ENCODE data around the gene DBX1.
"Not testable (repeated sequence)": the region's sequence is repeated elsewhere in the genome, so short reads cannot be mapped to it uniquely, and the experiment has no call there.

DBX1 gene

GRCh38 chr11:20161230-20161918 is 1.1 kb upstream of the DBX1 start:
- DNase-seq (ENCODE audit: low read depth), result no peak

DNA sequence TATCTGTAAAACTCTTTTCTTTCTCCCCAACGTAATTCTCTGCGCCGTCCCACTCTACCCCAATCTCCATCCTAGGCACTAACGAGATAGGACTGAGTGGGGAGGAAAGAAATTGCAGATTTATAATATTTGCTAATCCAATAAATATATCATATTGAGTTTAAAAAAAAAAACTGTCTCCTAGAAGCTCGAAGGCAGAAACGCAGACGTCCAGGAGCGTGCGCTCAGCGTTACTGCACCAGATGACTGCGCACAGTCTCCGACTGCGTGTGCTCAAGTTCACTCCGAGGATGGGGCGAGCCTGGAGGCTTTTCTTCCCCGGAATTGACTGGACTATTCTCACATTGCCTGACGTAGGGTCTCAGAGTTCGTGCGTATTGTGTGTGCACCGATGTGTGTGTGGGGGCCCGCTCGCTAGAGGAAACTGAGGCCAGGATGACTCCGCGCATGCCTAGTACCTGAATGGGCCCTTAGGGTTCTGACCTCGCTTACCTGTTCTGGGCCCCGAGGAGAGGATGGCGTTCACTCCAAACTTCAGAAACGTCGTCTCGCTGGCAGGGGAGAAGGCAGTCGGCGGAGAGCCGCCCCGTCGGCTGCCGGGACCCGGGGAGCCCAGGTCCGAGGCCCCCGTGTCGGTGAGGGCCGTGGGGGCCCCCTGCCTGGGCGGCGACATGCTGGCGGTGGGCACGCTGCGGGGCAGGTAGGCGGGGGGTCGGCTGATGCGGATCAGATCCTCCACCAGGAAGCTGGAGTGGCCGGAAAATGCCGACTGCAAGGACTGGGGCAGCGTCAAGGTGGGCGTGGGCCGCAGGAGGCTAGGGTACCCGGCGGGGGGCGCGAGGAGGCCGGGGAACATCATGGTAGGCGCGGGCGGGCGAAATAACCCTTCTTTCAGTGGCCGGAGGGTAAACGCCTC is 551 bp downstream of the DBX1 start:
- DNase-seq (ENCODE audit: low read depth), result no peak

DNA sequence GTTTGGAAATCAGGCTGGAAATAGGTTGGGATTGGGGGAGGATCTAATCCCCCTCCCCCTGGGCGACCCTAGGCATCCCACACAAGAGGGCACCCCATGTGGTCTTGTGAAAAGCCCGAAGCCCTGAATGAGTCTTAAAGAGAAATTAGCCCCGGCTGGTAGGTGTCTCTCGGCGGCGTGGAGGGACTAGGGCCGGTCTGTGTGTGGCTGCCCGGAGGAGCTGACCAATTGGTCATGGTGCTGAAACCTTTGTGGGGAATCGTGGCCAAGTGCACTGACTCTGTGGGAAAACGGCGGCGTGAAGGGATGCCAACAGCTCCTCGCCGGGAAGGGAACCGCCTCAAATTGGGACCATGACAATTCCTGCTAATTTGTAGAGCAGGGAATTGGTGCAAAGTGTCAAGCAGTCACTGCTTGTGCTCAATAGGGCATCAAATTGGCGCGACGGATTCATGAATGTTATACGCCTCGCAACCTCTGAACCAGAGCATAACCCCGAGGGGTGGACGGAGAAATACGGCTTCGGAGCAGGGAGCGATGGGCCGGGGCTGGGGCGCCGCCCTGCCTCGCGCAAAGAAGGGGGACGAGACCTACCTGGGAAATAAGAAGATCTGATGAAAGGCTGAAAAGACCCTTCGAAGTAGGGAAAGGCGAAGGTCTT is 1.5 kb downstream of the DBX1 start:
- DNase-seq (ENCODE audit: low read depth), result peak; percentile 27

GRCh38 chr11:20157728-20158127 is 2.5 kb downstream of the DBX1 start:
- DNase-seq (ENCODE audit: low read depth), result no peak

DNA sequence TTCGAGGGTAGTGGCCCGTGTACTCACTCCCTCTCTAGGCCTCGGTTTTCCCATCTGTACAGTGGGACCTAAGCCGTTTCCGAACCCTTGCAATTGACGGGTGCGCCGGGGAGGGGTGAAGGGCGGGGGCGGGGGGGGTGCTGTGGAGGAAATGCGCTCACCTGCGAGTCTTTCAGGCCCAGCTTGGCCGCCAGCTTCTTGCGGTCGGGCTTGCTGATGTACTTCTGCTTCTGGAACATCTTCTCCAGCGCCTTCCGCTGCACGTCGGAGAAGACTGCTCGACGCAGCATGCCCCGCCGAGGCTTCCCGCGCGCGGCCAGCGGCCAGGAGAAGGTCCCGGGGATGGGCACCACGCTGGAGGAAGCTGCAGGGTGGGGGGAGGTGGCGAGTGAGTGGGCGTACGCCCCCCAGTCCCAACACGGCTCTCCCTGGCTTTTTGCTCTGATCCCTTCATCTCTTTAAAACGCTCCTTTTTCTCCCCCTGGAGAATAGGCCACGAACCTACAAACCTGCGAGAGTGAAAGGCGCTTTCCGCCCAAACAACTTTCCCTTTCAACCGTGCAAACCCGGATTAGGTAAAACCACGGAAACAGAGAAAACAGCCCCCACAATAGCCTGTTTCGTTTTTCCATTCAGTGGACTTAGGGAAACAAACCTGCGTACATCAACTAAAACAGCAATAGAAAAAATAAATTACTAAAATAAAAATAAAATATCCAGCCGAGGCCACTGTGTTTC is 3.2 kb downstream of the DBX1 start:
- no peak for DNase-seq (ENCODE audit: low read depth)

DNA sequence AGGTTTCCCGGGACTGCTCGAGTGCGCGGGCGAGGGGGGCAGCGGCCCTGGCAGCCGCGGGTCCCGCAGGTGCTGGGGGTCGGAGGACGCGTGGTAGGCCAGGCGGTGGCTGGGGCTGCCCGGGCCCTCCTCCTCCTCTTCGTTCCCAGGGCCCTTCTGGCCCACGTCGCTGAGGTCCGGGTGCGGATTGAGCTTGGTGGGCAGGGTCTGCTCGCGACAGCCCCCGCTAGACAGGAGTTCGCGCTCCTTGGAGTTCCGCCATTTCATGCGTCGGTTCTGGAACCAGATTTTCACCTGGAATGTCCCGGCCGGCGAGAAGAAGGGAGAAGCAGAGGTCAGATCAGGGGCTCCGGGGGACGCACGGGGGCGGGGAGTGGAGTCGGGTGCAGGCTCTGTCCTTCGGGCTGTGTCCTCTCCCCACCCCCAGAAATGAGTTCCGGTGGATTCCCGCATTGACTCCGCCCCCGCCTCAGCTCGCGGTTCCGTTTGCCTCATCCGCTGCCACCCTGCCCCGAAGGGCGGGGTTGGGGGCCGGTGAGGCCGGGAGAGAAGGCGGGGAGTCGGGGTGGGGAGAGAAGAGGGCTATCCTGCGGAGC is 3.9 kb downstream of the DBX1 start:
- DNase-seq (ENCODE audit: low read depth), result no peak

- no peak for DNase-seq (ENCODE audit: low read depth)
Observed at GRCh38 chr11:20155683-20156279, 4.5 kb downstream of the DBX1 start.

DNA sequence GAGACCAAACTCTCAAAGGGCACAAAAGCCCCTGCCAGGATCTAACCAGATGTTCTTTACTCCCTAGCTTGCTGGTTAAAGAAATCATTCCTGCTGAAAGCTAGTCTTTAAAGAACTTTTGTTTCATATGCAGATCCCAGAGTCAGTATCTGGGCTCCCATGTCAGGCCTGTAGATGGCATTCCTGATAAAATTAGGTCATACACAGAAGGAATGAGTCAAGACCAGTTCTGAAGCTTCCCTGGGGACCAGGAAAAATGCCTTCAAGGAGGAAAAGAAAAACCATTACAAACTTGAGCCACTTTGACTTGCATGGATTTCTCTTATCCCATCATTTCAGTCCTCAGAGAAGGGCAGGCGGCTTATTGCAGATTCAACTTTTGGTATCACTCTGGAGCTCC is 5.9 kb downstream of the DBX1 start:
- peak; percentile 39 for DNase-seq (ENCODE audit: low read depth)

DNA sequence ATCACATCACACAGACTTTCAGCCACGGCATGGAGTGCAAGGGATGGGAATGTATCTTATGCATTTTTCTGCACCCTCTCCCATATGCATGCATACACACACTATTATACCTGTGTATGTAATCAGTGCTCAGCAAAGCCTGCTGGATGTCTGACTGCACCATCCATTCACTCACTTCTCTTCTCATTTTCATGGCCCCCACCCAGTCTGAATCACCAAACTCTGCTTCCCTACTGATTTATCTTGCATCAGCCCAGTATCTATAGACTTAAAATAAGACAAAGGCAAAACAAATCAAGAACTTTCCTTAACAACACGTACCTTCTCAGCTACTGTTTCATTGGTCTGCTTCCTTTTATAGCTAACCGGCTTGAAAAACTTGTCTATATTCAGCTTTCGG is 21.6 kb downstream of the DBX1 start:
- DNase-seq (ENCODE audit: low read depth), result no peak

DNA sequence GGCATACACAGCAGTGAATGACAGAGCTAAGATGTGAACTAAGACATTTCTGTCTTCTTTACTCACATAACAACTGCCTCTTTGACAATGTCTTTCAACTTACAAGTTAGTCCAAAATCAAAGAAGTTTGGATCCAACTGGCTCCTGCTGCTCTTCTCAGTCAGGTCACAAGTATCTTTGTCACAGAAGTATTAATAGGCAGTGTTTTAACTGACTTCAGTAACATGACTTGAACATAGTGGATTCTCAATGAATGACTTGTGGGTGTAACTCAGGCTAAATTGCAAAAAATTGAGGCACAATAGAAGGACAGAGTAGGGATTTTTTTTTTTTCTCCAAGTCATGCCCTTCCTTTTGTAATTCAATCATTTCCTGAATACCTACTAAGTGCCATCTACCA is 22.6 kb downstream of the DBX1 start:
- DNase-seq (ENCODE audit: low read depth), result no peak

DNA sequence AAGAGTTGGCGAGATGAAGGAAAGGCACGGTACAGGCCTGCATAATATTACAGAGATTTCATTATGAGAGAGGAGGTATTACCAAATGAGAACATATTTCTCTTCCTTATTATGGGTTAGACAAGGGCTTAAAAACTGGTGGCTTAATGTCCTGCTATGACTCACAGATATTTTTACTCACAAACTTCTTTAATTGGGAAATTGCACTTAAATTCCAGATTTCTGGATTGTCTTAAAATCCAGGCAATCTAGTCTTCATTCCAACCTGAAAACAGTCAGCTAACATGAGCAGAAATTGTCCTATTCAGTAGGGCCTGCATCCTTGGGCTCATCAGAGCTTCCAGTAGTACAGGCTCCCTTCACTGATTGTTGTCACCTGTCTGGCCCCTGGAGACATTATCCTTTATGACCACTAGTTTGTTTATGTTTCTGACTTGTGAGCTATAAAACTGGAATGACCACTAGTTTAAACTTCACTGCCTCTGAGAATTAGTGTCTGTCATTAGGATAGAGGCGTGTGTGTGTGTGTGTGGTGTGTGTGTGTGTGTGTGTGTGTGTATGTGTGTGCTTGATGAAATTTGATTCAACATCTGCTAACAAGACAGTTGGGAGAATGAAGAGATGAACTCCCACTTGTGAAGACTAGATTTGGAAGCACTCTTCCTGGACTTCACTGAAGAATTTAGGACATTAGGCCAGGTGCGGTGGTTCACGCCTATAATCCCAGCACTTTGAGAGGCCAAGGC is 25.1 kb downstream of the DBX1 start:
- DNase-seq (ENCODE audit: low read depth), result peak; percentile 24

DNA sequence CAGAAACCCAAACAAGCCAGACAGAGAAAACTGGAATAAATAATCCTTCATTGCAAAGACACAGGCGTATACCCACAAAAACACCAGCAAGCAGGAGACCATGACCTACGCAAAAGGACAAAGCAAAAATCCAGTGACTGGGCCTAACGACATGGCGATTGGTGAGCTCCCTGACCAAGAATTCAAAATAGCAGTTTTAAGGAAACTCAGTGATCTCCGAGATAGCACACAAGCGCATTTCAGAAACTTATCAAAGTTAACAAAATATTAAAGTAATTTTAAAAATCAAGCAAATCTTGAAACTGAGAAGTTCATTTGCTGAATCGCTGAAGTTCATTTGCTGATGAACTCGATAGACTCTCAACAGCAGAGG is 27.6 kb downstream of the DBX1 start:
- no peak for DNase-seq (ENCODE audit: low read depth)

DNA sequence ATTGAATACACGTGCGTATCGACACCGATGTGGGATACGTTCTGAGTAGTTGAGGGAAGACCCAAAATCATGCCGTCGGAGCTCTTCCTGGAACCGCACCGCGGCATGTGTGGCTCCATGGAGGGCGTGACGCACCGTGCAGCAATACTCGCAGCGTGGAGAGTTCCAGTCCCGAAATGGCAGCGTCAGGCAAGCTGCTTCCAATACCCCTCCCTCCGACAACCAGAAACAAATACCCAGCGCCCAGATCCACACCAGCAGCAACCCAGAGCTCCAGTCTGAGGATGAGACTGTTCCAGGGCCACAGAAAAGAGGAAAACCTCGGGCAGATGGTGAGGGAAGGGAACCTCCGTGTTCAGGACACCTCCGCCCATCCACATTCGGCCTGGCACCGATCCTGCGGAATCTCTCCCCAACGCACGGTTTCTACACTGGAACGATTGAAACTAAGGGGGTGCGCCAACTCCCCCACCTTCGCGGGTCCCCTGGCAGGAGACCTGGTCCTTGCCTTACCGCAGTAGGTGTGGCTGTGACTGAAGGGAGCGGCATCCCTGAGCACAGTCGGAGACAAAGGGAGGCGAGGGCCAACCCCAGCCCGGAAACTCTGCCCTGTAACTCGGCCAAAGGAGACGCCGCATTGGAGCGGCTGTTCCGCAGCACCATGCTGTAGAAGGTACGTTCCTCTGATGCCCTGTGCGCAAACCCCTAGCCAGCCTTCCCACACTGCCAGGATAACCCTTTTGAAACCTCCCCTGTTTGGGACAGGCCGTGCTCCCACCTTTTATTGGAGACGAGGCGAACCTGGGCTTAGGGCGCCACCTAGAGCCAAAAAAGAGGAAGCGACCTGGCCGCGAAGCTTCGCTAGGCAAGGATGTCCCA is 28.2 kb downstream of the DBX1 start:
- DNase-seq (ENCODE audit: low read depth), result no peak

DNA sequence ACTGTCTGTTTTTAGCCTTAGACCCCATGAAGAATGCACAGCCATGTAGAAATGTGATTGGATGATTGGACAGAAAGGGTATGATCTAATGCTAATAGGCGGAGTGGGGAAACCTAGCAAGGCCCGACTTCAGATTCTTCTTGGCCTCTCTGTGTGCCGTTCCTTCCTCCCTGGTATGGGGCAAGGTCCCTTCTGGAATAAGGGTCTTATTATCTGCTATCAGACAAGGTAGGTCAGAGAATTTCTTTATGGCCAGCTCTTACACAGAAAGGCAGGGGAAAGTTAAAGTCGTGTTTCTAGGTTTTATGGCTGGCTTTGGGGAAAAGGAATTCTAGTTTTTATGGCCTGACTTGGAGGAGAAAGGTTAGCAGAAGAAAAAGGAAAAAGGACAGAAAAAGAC is 30.6 kb downstream of the DBX1 start:
- DNase-seq (ENCODE audit: low read depth), result no peak

DNA sequence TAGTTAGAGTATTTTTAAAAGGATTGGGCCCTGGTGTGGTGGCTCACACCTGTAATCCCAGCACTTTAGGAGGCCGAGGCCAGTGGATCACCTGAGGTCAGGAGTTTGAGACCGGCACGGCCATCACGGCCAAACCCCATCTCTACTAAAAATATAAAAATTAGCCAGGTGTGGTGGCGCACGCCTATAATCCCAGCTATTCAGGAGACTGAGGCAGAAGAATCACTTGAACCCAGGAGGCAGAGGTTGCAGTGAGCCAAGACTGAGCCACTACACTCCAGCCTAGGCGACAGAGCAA is 31.8 kb downstream of the DBX1 start:
- DNase-seq (ENCODE audit: low read depth), result not testable (repeated sequence)

GRCh38 chr11:20127671-20128527 is 32.4 kb downstream of the DBX1 start:
- peak; percentile 48 for DNase-seq (ENCODE audit: low read depth)

DNA sequence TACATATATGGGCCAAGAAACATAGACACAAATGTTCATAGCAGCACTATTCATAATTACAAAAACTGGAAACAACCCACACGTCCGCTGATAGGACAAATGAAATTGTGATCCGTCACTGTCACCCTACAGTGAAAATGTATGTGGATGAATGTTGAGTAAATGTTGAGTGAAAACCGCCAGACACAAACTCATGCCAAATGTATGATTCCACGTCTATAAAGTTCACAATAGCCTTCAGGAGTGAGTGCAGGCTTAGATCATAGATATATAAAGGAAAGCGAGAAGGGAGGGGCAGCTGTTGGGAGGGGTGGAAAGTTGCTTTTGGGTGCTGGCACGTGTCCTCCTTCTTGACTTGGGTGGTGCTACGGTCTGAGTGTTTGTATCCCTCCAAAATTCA is 33.6 kb downstream of the DBX1 start:
- DNase-seq (ENCODE audit: low read depth), result no peak

DNA sequence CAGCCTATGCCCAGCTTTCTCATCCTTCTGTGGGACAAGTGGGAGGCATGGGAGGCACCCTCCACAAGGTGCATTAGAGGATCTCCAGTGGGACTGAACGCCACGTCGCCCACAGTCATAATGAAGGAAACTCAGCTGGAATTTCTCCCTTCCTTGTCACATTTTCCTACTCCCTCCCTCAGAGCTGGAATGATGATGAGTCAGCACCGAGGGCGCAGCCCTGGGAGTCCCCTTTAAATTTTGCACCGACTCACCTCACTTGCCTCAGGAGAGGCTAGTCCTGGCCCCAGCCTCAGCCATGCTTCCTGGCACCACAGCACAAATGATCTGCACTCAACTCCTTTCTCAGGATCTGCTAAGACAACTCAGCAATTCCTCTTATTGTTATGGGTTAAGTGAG is 34.3 kb downstream of the DBX1 start:
- DNase-seq (ENCODE audit: low read depth), result no peak

GRCh38 chr11:20122131-20122530 is 38.1 kb downstream of the DBX1 start:
- DNase-seq (ENCODE audit: low read depth), result no peak
